Measurements from ENCODE around the gene UBQLN4. TPM values are rescaled to one million over a fixed set of nuclear protein-coding genes. Genes with fewer than 3 reads are reported as not detected.
A peak's percentile ranks its signal among the peaks of the same experiment; 100 is the strongest.

Gene UBQLN4
- total RNA-seq, 1 experiment from 2014 or later: 37.3 TPM

- Mint-ChIP-seq H3K4me1 (peaks cover 5% of the 10 kb centered on the region), H3K27ac (no peak overlapping the region), H3K4me3 (no peak overlapping the region), H3K9me3 (no peaks in the 10 kb centered on the region), H3K27me3 (ENCODE audit: low read depth) (peaks cover 28% of the 10 kb centered on the region), H3K36me3 (no peaks in the 10 kb centered on the region)
- TF ChIP-seq NR2C2 (CRISPR knock-in tag; IDR thresholded peaks at IDR 0.05) (no peak), JUN (CRISPR knock-in tag; IDR thresholded peaks at IDR 0.05) (no peak), AFF4 (CRISPR knock-in tag; IDR thresholded peaks at IDR 0.05; ENCODE audit: borderline replicate concordance) (no peak), RELA (CRISPR knock-in tag; IDR thresholded peaks at IDR 0.05; ENCODE audit: borderline replicate concordance) (no peak), SMAD3 (CRISPR knock-in tag; IDR thresholded peaks at IDR 0.05; ENCODE audit: borderline replicate concordance) (no peak)
- DNase-seq (ENCODE audit: low spot score) (no peak), ATAC-seq (no peak)
- ChIA-PET POLR2A (interaction anchor here (1.7 kb wide), 1 partner anchor 14 kb away, joined by 4 read pairs; no protein-coding TSS in a partner anchor), CTCF (interaction anchor here (1.0 to 1.5 kb wide), 21 partner anchors 11 to 123 kb away, joined by 3 to 74 read pairs (median 6); partner anchors contain the start of genes KHDC4 and RAB25)
Measured at GRCh38 chr1:156026588-156026987, 27.0 kb downstream of the UBQLN4 start.

- Mint-ChIP-seq H3K27ac (no peak overlapping the region), H3K27me3 (ENCODE audit: low read depth) (peaks cover 28% of the 10 kb centered on the region), H3K36me3 (no peaks in the 10 kb centered on the region), H3K4me1 (peaks cover 5% of the 10 kb centered on the region), H3K4me3 (no peak overlapping the region), H3K9me3 (no peaks in the 10 kb centered on the region)
- TF ChIP-seq HMGXB4 (CRISPR knock-in tag; IDR thresholded peaks at IDR 0.05): peak; percentile 37; the same call in 1 of the 2 replicates
- TF ChIP-seq ZNF121 (CRISPR knock-in tag; IDR thresholded peaks at IDR 0.05): peak; percentile 20; the same call in 1 of the 2 replicates
- no peak for TF ChIP-seq SP1 (CRISPR knock-in tag; conservative IDR thresholded peaks at IDR 0.05)
- peak; percentile 72 for DNase-seq (ENCODE audit: low spot score)
- peak; percentile 99 for ATAC-seq
- POLR2A ChIA-PET: interaction anchor here (1.7 kb wide), 1 partner anchor 15 kb away, joined by 4 read pairs; no protein-coding TSS in a partner anchor
- CTCF ChIA-PET: interaction anchor here (0.6 to 1.9 kb wide), 41 partner anchors 10 to 199 kb away, joined by 3 to 74 read pairs (median 5); partner anchors contain the start of genes ARHGEF2, KHDC4, MEX3A and PMF1
Measured at GRCh38 chr1:156025876-156026275, 27.7 kb downstream of the UBQLN4 start.

- Mint-ChIP-seq H3K27me3 (ENCODE audit: low read depth) (peaks cover 28% of the 10 kb centered on the region), H3K27ac (no peak overlapping the region), H3K4me3 (no peak overlapping the region), H3K9me3 (no peaks in the 10 kb centered on the region), H3K4me1 (peaks cover 10% of the 10 kb centered on the region), H3K36me3 (peaks cover 7% of the 10 kb centered on the region; the same call in 1 of the 2 replicates)
- ATAC-seq (no peak), DNase-seq (ENCODE audit: low spot score) (no peak)
- POLR2A ChIA-PET: interaction anchor here (1.7 kb wide), 1 partner anchor 16 kb away, joined by 4 read pairs; no protein-coding TSS in a partner anchor
- CTCF ChIA-PET: interaction anchor here (0.5 to 1.9 kb wide), 8 partner anchors 42 to 1028 kb away, joined by 3 to 11 read pairs (median 6); partner anchors contain the start of genes ARHGEF2 and PMF1
- TF ChIP-seq IRF2 (CRISPR knock-in tag; IDR thresholded peaks at IDR 0.05; ENCODE audit: borderline replicate concordance, low read depth) (no peak), ZMAT4 (CRISPR knock-in tag; IDR thresholded peaks at IDR 0.05) (no peak), RORB (CRISPR knock-in tag; IDR thresholded peaks at IDR 0.05) (no peak), TP53 (CRISPR knock-in tag; IDR thresholded peaks at IDR 0.05) (no peak), HMGXB4 (CRISPR knock-in tag; IDR thresholded peaks at IDR 0.05) (no peak), ZNF121 (CRISPR knock-in tag; IDR thresholded peaks at IDR 0.05) (no peak), USF1 (CRISPR knock-in tag; IDR thresholded peaks at IDR 0.05) (no peak), NFE2L1 (CRISPR knock-in tag; IDR thresholded peaks at IDR 0.05) (no peak), ZNF263 (CRISPR knock-in tag; IDR thresholded peaks at IDR 0.05; ENCODE audit: low read depth) (no peak), GABPB1 (CRISPR knock-in tag; IDR thresholded peaks at IDR 0.05) (no peak), MYBL2 (CRISPR knock-in tag; IDR thresholded peaks at IDR 0.05) (no peak), PREB (CRISPR knock-in tag; IDR thresholded peaks at IDR 0.05; ENCODE audit: borderline replicate concordance) (no peak), PRRX2 (CRISPR knock-in tag; IDR thresholded peaks at IDR 0.05) (no peak)
Measured at GRCh38 chr1:156024801-156025200, 28.8 kb downstream of the UBQLN4 start.

Measured in WTC11 (cell line).